K562 (cell line): ENCODE data around the gene IL17D. TPM values are rescaled to one million over a fixed set of nuclear protein-coding genes. Genes with fewer than 3 reads are reported as not detected.
A peak's percentile ranks its signal among the peaks of the same experiment; 100 is the strongest.

ENCODE experiments used
- ATAC-seq: fragments of 200-7000 bp; cut with Tn5 transposase; 3 replicates; pipeline ENCODE4 v1.9.1; 2020; ENCODE audit warnings: moderate library complexity
- BruUV-seq: library from RNA; stranded (reverse); fragments of 400-500 nt; replicated peaks from 2 replicates; lab custom pipeline; 2021; lab: Mats Ljungman, UMichigan
- CTCF ChIA-PET: fragments of 300-600 bp; formaldehyde crosslinking; extraction: SDS; loops from one replicate; lab custom pipeline; 2021; ENCODE audit warnings: low intra/inter-chr PET ratio; lab: Yijun Ruan, JAX
- POLR2A ChIA-PET: fragments of 300-600, 350-650 bp; sonication (Branson Sonifier 250); formaldehyde crosslinking; extraction: SDS; loops from one replicate; lab custom pipeline; 2021; ENCODE audit warnings: antibody characterized with exemption, inconsistent platforms; lab: Yijun Ruan, JAX
- DNase-seq, 4 experiments: peaks; one replicate each; pipeline versions ENCODE4 v3.0.0 to v3.0.0-alpha.2; 2011 to 2018; ENCODE audit warnings: low spot score in 3 of 4, mixed read lengths in 3 of 4; ENCODE audit errors: extremely low read depth in 1 of 4
- FAIRE-seq: peaks from 2 replicates; lab custom pipeline; 2011; peaks lifted over from hg19 to GRCh38; lab: Jason Lieb, UNC
- H2AFZ ChIP-seq: 2 replicates; pipeline ENCODE4 v1.6.0; 2011; ENCODE audit warnings: low read depth, low read length, control low read depth, inconsistent platforms
- H3K27ac ChIP-seq: fragments of 200-600 bp; 3 replicates; pipeline ENCODE4 v1.8.0; 2011; ENCODE audit warnings: low read depth, mild to moderate bottlenecking, control low read depth, inconsistent platforms, low read length, moderate library complexity, mixed read lengths; ENCODE audit errors: extremely low read depth
- H3K27me3 ChIP-seq, 2 experiments: fragments of 300-600 bp in 1 of 2; 2 replicates in 1 of 2; 3 replicates in 1 of 2; pipeline versions ENCODE4 v1.6.0 to v1.8.0; 2011; ENCODE audit warnings: inconsistent platforms in 2 of 2, low read length in 2 of 2, mild to moderate bottlenecking in 1 of 2, mixed read lengths in 1 of 2, moderate library complexity in 1 of 2; ENCODE audit not compliant: control insufficient read depth in 2 of 2, insufficient read depth in 2 of 2
- H3K36me3 ChIP-seq: fragments of 300-600 bp; 3 replicates; pipeline ENCODE4 v1.8.0; 2011; ENCODE audit warnings: mild to moderate bottlenecking, low read length, inconsistent platforms; ENCODE audit not compliant: control insufficient read depth, insufficient read depth
- H3K4me1 ChIP-seq, 2 experiments: fragments of 200-600 bp in 1 of 2; replicated peaks in 1 of 2; 2 replicates in 1 of 2; 3 replicates in 1 of 2; pipeline versions ENCODE4 v1.5.1 to v1.8.0; 2011; ENCODE audit warnings: inconsistent platforms in 2 of 2, low read length in 2 of 2, mild to moderate bottlenecking in 1 of 2, mixed read lengths in 1 of 2, moderate library complexity in 1 of 2; ENCODE audit not compliant: control insufficient read depth in 2 of 2, insufficient read depth in 2 of 2
- H3K4me2 ChIP-seq: 2 replicates; pipeline ENCODE4 v1.6.1; 2011; ENCODE audit warnings: low read length, control low read depth, inconsistent platforms, mixed read lengths; ENCODE audit not compliant: insufficient read depth
- H3K4me3 ChIP-seq: fragments of 200-600 bp; sonication (generic), shearing (Covaris generic); 2 replicates; pipeline ENCODE4 v1.5.1; 2016; ENCODE audit warnings: control low read depth, inconsistent platforms
- H3K79me2 ChIP-seq: fragments of 200-600 bp; 3 replicates; pipeline ENCODE4 v1.8.0; 2011; ENCODE audit warnings: low read length, inconsistent platforms; ENCODE audit not compliant: control insufficient read depth, insufficient read depth
- H3K9ac ChIP-seq, 2 experiments: 2 replicates each; pipeline versions ENCODE4 v1.6.0 to v1.6.1; 2011; ENCODE audit warnings: low read depth in 2 of 2, low read length in 2 of 2, control low read depth in 1 of 2, inconsistent platforms in 1 of 2, mild to moderate bottlenecking in 1 of 2, mixed read lengths in 1 of 2; ENCODE audit not compliant: insufficient read depth in 1 of 2
- H3K9me1 ChIP-seq: one replicate; pipeline ENCODE4 v1.6.0; 2011; ENCODE audit warnings: inconsistent platforms, mild to moderate bottlenecking, low read length, moderate library complexity; ENCODE audit not compliant: control insufficient read depth, insufficient read depth
- H3K9me3 ChIP-seq: replicated peaks from 2 replicates; pipeline ENCODE4 v1.5.1; 2011; ENCODE audit warnings: low read depth, low read length, inconsistent platforms; ENCODE audit not compliant: control insufficient read depth, insufficient read depth
- H4K20me1 ChIP-seq: replicated peaks from 2 replicates; pipeline ENCODE4 v1.6.1; 2011; ENCODE audit warnings: low read length, inconsistent platforms, mixed read lengths; ENCODE audit not compliant: control insufficient read depth, insufficient read depth
- FOSL1 ChIP-seq: fragments of 200-800 bp; sonication (Bioruptor generic); conservative IDR thresholded peaks from 2 replicates; pipeline ENCODE4 v1.6.1; 2016; ENCODE audit warnings: missing genetic modification characterization, missing compliant biosample characterization
- JUN ChIP-seq, 2 experiments: sonication (generic) in 1 of 2; formaldehyde crosslinking in 1 of 2; IDR thresholded peaks; 2 replicates each; pipeline versions ENCODE4 v1.6.1 to v1.8.0; 2012 to 2022; ENCODE audit warnings: borderline replicate concordance in 2 of 2, mild to moderate bottlenecking in 2 of 2, improper control_type of control experiment in 1 of 2, low read depth in 1 of 2, low read length in 1 of 2, missing genetic modification reagents in 1 of 2
- JUND ChIP-seq, 2 experiments: IDR thresholded peaks; 2 replicates in 1 of 2; 3 replicates in 1 of 2; pipeline ENCODE4 v1.6.1; 2011; ENCODE audit warnings: borderline replicate concordance in 2 of 2, low read depth in 2 of 2, low read length in 2 of 2, improper control_type of control experiment in 1 of 2, missing biosample characterization in 1 of 2, missing genetic modification characterization in 1 of 2, missing genetic modification reagents in 1 of 2
- NFIC ChIP-seq: fragments of 450-650 bp; IDR thresholded peaks from 2 replicates; pipeline ENCODE4 v1.6.1; 2017; ENCODE audit warnings: mild to moderate bottlenecking, inconsistent platforms
- POLR2G ChIP-seq: fragments of 200-400 bp; formaldehyde crosslinking; IDR thresholded peaks from 2 replicates; pipeline ENCODE4 v1.6.1; 2017; ENCODE audit warnings: low read depth, mild to moderate bottlenecking, antibody characterized with exemption, low read length, moderate library complexity
- ZNF764 ChIP-seq: fragments of 250-450 bp; sonication (Bioruptor Pico); IDR thresholded peaks from 2 replicates; pipeline ENCODE4 v1.4.0; 2020; ENCODE audit warnings: low read depth, mild to moderate bottlenecking, moderate library complexity
- WGBS: fragments of 100-300 bp; shearing (Covaris generic); methylation state at CpG from one replicate; pipeline ENCODE4 v1.1.6; 2016; ENCODE audit warnings: low coverage, mixed read lengths; ENCODE audit not compliant: insufficient coverage; ENCODE audit errors: missing lambda C conversion rate; 5-methylcytosine and 5-hydroxymethylcytosine counted together
- in situ Hi-C: fragments of 300-500 bp; cut with MboI; formaldehyde crosslinking; loops from 4 replicates; pipeline ENCODE4 v1.15.0; 2018; ENCODE audit warnings: inconsistent platforms, mixed read lengths
- intact Hi-C: fragments of 100-400 bp; cut with micrococcal nuclease; formaldehyde crosslinking; loops from 2 replicates; pipeline ENCODE4 v1.14.2; 2022
- polyA plus RNA-seq, 8 experiments: library from polyadenylated mRNA; depleted of rRNA in 4 of 8; stranded (reverse) in 5 of 8; unstranded in 3 of 8; fragments of >200 nt; fragmentation: Nextera tagmentation in 2 of 8; fragmentation: Illumina TruSeq in 1 of 8; extraction: Ambion mirVana in 2 of 8; extraction: Trizol in 1 of 8; gene quantifications; 2 replicates each; pipeline versions ENCODE4 v1.2.1 to v1.2.3, GENCODE V29; 2011 to 2014; ENCODE audit warnings: inconsistent platforms in 1 of 8, missing spikeins in 1 of 8
- total RNA-seq, 7 experiments: library from RNA; depleted of rRNA in 6 of 7; stranded (reverse); fragments of >200 nt in 6 of 7; fragmentation: Illumina TruSeq in 2 of 7; extraction: Trizol in 2 of 7; gene quantifications; 2 replicates each; pipeline versions ENCODE4 v1.2.1 to v1.2.3, GENCODE V29; 2011 to 2021; ENCODE audit warnings: low replicate concordance in 1 of 7
- TF ChIP-seq, protein P1 (sequence below): fragments of 250-450 bp; sonication (Bioruptor Pico); IDR thresholded peaks from 2 replicates; pipeline ENCODE4 v1.5.0; 2021
- TF ChIP-seq, protein P2 (sequence below), 2 experiments: fragments of 450-650 bp in 1 of 2; sonication (generic) in 1 of 2; formaldehyde crosslinking in 1 of 2; IDR thresholded peaks in 1 of 2; conservative IDR thresholded peaks in 1 of 2; 2 replicates each; pipeline versions ENCODE4 v1.6.1 to v1.8.1; 2016 to 2023; ENCODE audit warnings: mild to moderate bottlenecking in 2 of 2, moderate library complexity in 2 of 2, inconsistent platforms in 1 of 2, missing genetic modification reagents in 1 of 2

IL17D gene
- total and polyA plus RNA-seq, 9 of the 15 experiments (the other 6 are each of a cell fraction or from before 2014, with no cell fraction given) = 0.04 to 0.55 (median 0.13) TPM; not detected in 4

DNA sequence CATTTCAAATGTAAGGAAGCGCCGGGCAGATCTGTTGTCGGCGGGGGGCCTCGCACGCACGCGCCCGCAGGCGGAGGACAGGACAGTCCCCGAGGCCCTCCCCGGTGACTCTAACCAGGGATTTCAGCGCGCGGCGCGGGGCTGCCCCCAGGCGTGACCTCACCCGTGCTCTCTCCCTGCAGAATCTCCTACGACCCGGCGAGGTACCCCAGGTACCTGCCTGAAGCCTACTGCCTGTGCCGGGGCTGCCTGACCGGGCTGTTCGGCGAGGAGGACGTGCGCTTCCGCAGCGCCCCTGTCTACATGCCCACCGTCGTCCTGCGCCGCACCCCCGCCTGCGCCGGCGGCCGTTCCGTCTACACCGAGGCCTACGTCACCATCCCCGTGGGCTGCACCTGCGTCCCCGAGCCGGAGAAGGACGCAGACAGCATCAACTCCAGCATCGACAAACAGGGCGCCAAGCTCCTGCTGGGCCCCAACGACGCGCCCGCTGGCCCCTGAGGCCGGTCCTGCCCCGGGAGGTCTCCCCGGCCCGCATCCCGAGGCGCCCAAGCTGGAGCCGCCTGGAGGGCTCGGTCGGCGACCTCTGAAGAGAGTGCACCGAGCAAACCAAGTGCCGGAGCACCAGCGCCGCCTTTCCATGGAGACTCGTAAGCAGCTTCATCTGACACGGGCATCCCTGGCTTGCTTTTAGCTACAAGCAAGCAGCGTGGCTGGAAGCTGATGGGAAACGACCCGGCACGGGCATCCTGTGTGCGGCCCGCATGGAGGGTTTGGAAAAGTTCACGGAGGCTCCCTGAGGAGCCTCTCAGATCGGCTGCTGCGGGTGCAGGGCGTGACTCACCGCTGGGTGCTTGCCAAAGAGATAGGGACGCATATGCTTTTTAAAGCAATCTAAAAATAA is 18.2 kb downstream of the IL17D start:
- H3K27ac ChIP-seq = no peak overlapping the region
- H3K9ac ChIP-seq = 0 out of 4 replicates have a peak overlapping the region, but pooled peaks of 1 of the 2 experiments have one; percentile 26
- H2AFZ ChIP-seq = no peak overlapping the region
- ATAC-seq (peak; percentile 55), DNase-seq (peak; percentile 21 to 46 (median 28)), FAIRE-seq (no peak)
- intact Hi-C loops (no loop called here), in situ Hi-C loops (no loop called here)
- no peaks in the 10 kb centered on the region for H3K9me1 ChIP-seq
- H4K20me1 ChIP-seq = no peaks in the 10 kb centered on the region
- no TSS peak for BruUV-seq
- ChIA-PET CTCF (no interaction called here), POLR2A (no interaction called here)
- whole genome bisulfite sequencing = 5% methylated on average over 14 of the region's 81 CpGs
- no peaks in the 10 kb centered on the region for H3K36me3 ChIP-seq
- no peaks in the 10 kb centered on the region for H3K9me3 ChIP-seq
- peaks cover 0 to 14% of the 10 kb centered on the region in 2 experiments; a peak in 2 of 5 replicates for H3K27me3 ChIP-seq
- TF ChIP-seq ZNF764 (CRISPR knock-in tag) (no peak), POLR2G (0 out of 2 replicates have a peak, but pooled peaks have one; percentile 23), JUN (IDR thresholded peaks at IDR 0.05; ENCODE audit: borderline replicate concordance, low read depth, low read length) (peak; percentile 51; the same call in 1 of the 2 replicates), JUN (CRISPR knock-in tag; IDR thresholded peaks at IDR 0.05; ENCODE audit: borderline replicate concordance) (no peak), NFIC (peak; percentile 67), JUND (IDR thresholded peaks at IDR 0.05; ENCODE audit: borderline replicate concordance, low read depth, low read length) (peak; percentile 79), JUND (tag; IDR thresholded peaks at IDR 0.05; ENCODE audit: borderline replicate concordance, low read depth, low read length) (peak; percentile 43; the same call in 1 of the 3 replicates), FOSL1 (tag) (peak; percentile 78)
- TF ChIP-seq, protein P1, sequence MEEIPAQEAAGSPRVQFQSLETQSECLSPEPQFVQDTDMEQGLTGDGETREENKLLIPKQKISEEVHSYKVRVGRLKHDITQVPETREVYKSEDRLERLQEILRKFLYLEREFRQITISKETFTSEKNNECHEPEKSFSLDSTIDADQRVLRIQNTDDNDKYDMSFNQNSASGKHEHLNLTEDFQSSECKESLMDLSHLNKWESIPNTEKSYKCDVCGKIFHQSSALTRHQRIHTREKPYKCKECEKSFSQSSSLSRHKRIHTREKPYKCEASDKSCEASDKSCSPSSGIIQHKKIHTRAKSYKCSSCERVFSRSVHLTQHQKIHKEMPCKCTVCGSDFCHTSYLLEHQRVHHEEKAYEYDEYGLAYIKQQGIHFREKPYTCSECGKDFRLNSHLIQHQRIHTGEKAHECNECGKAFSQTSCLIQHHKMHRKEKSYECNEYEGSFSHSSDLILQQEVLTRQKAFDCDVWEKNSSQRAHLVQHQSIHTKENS (CRISPR knock-in tag) = no peak
- TF ChIP-seq, protein P2, sequence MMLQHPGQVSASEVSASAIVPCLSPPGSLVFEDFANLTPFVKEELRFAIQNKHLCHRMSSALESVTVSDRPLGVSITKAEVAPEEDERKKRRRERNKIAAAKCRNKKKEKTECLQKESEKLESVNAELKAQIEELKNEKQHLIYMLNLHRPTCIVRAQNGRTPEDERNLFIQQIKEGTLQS (IDR thresholded peaks at IDR 0.05) = peak; percentile 39; the same call in 1 of the 2 replicates
- TF ChIP-seq, protein P2 (CRISPR knock-in tag; conservative IDR thresholded peaks at IDR 0.05) = no peak
- H3K79me2 ChIP-seq = no peaks in the 10 kb centered on the region
- H3K4me2 ChIP-seq = no peak overlapping the region
- peaks cover 0 to 22% of the 10 kb centered on the region in 2 experiments; a peak in 2 of 5 replicates for H3K4me1 ChIP-seq
- H3K4me3 ChIP-seq = no peak overlapping the region
